ENCODE measurements around the gene RAD50.

The RAD50 gene

GRCh38 chr5:132662004-132662401 is 105.2 kb downstream of the RAD50 start:
- no peak for DNase-seq

- DNase-seq: no peak
Measured at GRCh38 chr5:132662925-132663770, 106.4 kb downstream of the RAD50 start.

DNA sequence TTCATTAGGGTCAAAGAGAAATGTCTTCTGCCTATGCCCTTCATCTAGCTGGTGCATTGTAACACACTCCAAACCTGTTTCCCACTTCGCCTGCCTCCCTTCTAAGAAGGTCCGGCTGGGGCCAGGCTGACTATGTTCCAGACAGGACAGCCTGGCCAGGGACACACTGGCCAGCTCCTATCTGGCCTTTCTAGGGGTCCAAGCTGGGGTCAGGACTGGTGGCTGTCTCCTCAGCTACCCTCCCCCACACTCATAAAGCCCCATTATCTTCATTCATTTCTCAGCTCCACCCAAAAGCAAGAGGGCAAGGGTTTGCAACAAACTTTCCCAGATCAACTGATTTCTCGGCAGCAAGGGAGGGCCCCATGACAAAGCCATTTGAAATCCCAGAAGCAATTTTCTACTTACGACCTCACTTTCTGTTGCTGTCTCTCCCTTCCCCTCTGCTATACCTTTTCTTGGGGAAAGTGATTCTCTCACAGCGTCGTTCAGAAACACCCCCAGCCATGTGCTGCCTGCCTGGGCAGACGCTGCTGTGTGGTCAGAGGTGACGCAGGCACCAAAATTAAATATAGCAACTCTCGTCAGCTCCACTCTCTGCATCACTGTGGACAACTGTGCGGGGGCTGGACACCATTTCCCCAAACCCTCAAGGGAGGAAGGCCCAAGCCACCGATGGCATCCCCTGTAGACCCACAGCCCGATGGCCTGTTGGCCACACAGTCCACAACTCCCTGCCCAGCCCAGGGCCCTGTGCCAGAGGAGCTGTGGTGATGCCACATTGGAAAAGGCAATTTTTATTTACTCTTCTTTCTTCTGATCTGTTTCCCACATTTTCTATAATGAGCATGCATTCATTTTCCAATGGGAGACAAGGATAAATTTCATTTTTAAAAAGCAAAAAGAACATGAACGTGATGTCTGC is 107.3 kb downstream of the RAD50 start:
- no peak for DNase-seq

GRCh38 chr5:132664696-132665209 is 108.0 kb downstream of the RAD50 start:
- DNase-seq: no peak

- no peak for DNase-seq
Measured at GRCh38 chr5:132665574-132666080, 108.8 kb downstream of the RAD50 start.

- DNase-seq: no peak
Measured at GRCh38 chr5:132666310-132667123, 109.7 kb downstream of the RAD50 start.

- no peak for DNase-seq
Measured at GRCh38 chr5:132667309-132667708, 110.5 kb downstream of the RAD50 start.

GRCh38 chr5:132667761-132668705 is 111.3 kb downstream of the RAD50 start:
- DNase-seq: no peak

- DNase-seq: no peak
Measured at GRCh38 chr5:132668706-132669454, 112.1 kb downstream of the RAD50 start.

DNA sequence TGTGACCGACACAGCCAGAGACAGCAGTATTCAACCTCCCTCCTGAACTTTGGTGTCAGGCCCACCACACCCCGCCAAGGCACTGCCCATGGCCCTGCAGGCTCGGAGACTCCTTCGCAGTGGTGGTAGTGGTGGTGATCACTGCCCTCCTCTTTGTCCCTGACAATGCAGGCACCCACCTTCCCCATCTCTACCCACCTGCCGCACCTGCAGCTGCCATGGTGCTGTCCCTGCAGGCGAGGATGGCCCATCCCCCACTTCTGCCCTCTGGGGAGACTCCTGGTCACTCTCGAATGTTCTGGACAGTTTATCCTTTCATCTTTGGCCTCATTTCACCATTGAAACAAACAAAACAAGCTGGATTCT is 112.7 kb downstream of the RAD50 start:
- no peak for DNase-seq

DNA sequence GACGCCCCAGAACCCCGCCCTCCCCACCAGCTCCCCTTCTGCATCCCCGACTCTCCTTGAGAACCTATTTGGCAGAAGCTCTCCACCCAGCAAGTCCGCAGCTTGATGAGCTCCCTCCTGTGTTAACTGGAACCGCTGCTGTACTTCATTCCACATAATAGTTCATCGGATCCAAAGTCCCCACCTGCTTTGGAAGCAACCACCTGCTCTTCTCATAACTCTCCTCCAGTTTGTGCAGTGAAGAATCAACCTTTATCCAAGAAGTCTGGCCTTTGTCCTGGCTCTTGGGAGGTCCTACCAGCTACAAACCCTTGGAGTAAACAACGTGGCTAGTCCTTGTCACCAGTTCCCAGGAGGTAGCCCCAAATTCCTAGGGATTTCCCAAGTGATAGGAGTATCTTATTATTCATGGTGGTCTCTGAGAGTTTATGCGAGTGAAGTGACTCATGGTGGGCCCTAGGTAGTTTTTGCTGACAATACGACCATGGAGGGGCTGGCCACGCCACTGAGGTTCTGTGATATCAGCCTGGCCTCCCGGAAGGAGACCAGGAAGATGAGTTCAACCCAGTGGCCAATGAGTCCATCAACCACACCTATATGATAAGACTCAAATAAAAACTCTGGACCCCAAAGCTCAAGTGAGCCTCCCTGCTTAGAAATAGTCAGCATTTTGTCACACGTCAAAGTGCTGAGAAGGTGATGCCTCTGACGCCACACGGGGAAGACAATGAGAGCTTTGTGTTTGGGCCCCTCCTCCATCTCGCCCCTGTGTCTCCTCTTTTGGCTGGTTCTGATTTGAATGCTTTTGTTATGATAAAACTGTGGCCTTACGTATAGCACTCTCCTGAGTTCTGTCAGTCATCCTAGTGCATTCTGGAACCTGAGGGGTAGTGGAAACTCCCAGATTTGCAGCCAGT is 113.4 kb downstream of the RAD50 start:
- DNase-seq: no peak

DNA sequence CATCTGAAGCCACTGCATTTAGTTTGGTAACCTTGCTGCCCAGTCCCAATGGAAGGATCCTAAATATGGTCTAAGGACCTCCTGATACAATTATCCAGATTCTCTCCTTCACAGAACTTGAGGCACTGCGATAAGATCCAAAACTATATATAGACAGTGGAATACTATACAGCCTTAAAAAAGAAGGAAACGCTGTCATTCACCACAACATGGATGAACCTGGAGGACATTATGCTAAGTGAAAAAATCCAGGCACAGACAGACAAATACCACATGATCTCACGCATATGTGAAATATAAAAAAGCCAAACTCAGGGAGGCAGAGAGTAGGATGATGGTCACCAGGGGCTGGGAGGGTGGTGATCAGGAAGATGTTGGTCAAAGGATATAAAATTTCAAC is 114.2 kb downstream of the RAD50 start:
- no peak for DNase-seq

- no peak for DNase-seq
Measured at GRCh38 chr5:132673488-132673887, 116.7 kb downstream of the RAD50 start.

DNA sequence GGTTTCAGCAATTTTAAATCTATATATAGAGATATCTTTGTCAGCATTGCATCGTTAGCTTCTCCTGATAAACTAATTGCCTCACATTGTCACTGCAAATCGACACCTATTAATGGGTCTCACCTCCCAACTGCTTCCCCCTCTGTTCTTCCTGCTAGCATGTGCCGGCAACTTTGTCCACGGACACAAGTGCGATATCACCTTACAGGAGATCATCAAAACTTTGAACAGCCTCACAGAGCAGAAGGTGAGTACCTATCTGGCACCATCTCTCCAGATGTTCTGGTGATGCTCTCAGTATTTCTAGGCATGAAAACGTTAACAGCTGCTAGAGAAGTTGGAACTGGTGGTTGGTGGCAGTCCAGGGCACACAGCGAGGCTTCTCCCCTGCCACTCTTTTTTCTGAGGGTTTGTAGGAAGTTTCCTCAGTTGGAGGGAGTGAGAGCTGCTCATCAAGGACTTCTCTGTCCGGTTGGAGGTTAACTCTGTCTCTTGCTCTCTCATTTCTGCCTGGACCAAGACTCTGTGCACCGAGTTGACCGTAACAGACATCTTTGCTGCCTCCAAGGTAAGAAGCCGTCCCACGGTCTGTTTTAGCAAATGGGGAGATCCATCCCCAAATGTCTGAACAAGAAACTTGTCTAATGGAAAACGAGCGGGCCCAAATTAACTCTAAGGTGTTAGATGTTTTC is 117.3 kb downstream of the RAD50 start, which contains the start of gene IL4:
TSS of gene IL4 (plus strand) at position 51 of the 692 bp plus-strand sequence. CDS start at position 113, 62 bp downstream.
- no peak for DNase-seq

- DNase-seq: no peak
Measured at GRCh38 chr5:132674671-132675506, 118.1 kb downstream of the RAD50 start.

- DNase-seq: no peak
Measured at GRCh38 chr5:132675936-132676689, 119.3 kb downstream of the RAD50 start.

GRCh38 chr5:132677191-132677590 is 120.4 kb downstream of the RAD50 start:
- no peak for DNase-seq

All from hippocampal formation (tissue), 2 donors.